LoVo (cell line): ENCODE results near the gene ZNF648.
"Not testable (repeated sequence)": the region's sequence is repeated elsewhere in the genome, so short reads cannot be mapped to it uniquely, and the experiment has no call there.

Experiments used
- DNase-seq: peaks from one replicate; pipeline ENCODE4 v3.0.0-alpha.2; 2016; ENCODE audit warnings: low spot score

Gene ZNF648

DNA sequence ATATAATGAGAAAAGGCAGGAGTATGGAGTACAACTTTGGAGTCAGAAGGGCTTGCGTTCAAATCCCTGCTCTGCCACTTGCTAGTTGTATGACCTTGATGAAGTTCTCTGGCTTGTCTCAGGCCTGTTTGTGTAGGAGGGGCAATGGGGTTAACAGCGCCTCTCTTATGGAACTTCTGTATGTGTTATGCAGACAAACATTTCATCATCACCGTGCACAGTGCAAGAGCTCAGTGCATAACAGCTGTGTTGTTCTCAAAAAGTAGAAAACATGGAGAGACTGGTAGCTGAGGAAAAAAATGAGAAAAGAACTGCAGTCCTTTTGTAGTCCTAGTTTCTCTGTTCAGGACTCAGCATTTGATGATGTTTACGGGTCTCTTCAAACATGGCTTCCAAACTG is 10.4 kb upstream of the ZNF648 start:
- no peak for DNase-seq

DNA sequence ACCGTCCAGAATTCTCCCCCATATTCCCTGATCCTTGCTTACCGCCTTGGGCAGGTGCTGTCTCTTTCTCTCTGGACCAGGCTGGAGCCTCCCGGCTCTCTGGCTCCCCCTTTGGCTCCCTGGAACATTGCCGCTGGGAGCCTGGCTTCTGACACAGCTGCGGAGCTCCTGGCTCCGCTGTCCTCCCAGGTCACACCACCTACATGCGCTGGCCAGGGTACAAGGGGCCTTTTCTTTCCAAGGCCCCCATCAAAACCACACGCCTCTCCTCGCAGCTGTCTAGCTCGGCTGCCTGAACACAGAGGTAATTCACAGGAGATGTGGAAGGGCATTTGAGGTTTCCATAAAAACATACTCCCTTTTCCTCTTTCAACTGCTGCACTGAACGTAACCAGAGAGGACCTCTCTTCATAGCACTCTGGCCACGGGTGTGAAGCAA is 7.5 kb upstream of the ZNF648 start:
- peak; percentile 76 for DNase-seq

DNA sequence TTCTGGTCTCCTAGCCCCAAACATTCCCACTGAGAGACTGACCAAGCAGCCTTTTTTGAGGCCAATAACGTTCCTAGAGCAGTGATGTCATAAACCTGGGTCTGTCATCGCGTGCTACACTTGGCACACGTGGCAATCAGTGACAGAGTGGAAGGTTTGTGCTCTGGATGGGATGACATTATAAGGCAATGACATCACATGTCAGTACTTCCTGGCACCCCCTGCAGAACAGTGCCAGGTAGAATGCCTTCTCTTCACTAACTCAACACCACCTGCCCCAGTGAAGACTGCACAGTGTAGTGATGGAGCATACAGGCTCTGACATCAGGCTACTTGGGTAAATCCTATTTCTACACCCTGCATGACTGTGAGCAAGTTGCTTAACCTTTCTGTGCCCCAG is 5.4 kb upstream of the ZNF648 start:
- DNase-seq, result no peak

DNA sequence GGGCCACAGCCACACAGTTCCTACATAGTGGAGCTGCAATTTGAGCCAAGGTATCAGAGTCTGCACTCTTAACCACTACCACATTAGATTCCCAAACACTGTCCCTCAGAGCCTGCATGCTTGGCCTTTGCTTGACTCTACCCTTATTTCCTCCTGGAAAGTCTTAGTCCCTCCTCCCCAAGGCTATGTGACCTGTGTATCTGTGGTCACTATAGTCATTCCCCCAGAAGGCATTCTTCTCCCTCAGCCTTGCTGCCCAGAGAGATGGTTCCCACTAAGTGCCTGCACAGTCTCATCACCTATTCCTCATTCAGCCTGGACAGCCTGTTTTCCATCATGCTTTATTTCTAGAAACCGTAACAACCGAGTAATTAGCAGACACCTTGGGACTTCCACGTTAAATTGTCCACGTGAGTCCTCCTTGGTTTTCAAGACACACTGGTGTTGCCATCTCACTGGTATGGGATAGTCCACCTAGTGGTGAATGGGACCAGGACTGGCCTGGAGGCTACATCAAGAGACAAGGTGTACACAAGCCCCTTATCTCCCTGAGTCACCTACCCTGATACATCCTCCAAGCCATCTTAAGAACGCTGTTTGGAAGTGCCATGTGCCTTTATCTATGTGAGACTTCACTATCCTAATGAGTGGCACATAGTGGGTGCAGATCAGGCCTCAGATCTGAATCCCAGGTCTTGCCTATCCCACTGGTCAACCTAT is 3.8 kb upstream of the ZNF648 start:
- no peak for DNase-seq

DNA sequence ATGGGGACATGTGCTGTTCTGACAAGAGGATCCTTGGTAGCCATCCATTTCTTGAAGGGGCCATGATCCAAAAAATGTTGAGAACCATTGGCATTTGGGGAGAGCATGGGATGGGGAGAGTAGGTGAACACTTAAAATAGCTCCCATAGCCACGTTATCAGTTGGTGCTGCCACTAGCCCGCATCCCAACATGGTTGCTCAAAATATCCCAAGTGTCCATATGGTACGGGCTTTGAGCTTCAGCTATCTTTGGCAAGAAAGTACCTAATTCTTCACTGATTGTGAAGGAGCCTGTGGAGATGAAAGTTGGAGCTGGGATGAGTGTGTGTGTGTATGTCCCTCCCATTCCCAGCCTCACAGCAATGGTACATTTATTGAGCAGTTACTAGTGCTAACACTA is 3.1 kb upstream of the ZNF648 start:
- DNase-seq, result no peak

DNA sequence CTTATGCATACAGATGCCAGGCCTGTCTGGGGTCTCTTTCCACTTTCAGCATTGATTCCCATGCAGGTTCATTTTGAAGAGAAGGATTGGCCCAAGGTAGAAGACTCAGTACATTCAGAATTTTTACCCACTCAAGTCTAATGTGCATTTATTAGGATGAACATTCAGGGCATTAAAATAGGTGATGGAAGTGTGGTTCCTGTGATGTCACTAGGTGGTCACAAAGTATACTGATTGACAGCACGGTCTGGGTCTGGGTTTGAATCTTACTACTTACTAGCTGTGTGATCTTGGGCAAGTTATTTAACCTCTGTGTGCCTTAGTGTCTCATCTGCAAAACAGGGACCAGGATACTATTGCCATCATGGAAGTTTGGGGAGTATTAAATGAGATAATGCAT is 711 bp upstream of the ZNF648 start:
- DNase-seq, result no peak

DNA sequence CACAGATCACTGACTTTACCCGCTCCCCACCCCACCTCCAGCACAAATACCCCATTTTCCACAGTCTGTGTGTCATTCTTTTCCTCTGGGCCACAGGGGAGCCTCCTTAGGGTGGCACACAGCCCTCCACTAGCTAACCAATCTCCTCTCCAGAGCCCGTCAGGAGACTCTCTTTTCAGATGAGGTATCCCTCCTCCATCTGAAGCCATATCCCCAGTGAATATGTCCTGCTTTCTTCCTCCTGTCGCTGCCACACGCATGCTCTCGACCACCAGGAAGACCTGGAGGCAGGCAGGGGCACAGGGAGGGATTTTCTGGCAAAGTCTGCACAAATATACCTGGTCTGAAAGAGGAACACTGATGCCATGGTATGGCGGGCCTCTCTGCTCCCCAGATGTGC is 635 bp downstream of the ZNF648 start:
- no peak for DNase-seq

DNA sequence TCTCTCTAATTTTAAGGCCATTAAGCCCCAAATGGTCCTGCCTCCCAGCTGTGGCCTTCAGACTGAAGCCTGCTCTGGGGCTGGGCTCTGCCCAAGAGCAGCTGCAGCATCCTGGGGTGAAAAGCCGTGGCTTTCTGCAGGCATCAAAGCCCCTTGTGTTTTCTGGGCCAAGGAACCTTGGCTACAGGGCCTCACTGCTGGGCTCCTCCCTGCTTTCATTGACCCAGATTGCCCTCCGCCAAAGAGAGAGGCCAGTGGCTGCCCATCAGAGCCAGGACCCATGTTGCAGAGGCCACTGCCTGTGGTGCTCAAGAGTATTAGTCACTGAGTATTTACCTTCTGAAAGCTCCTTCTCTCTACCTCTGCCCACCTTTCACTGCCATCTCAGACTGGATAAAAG is 1.6 kb downstream of the ZNF648 start:
- no peak for DNase-seq

DNA sequence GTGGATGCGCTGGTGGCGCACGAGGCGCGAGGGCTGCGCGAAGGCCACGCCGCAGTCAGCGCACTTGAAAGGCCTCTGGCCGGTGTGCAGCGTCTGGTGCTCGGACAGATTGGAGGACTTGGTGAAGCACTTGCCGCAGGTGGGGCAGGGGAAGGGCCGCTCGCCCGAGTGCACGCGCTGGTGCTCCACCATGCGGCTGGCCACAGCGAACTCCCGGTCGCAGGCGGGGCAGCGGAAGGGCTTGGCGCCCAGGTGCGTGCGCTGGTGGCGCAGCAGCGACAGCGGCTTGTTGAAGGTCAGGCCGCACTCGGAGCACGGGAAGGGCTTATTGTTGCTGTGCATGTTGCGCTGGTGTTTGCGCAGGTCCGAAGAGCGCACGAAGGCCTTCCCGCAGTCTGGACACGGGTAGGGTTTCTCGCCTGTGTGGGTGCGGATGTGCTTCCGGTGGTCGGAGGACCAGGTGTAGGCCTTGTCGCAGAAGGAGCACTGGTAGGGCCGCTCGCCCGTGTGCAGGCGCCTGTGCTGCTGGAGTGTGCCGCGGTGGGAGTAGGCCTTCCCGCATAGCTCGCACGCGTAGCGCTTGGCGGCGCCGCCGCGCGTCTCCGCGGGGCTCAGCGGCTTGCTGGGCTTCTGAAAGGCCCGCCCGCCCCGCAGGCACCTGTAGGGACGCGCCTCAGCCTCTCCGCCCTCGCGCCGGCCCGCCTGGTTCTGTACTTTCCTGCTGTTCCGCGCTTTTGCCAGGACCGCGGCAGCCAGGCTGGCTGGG is 4.7 kb downstream of the ZNF648 start:
- DNase-seq, result no peak

DNA sequence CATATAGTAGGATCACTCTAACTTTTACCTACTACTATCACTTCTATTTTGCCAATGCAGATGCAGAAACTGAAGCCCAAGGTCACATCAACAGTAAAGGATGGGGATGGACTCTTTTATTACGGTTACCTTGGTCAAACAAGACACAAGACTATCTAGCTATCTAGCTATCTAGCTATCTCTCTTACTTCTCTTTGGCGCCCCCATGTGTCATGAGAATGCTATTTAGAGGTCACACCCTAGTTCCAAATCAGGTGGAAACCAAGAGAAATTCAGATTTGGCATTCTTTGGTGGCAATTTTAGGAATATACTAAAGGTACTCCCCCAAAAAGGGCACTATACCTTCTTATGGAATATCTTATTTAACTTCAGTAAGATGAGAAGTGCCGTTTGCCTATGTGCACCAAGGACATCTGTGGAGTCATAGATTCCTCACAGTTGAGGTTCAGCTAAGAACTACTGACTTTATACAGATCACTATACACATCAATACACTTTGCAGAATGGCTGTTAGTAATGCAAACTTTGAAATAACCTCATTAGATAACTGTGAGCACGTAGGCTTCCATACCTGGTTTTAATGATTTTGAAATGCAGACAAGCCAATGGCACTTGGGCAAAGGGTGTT is 6.7 kb downstream of the ZNF648 start:
- peak; percentile 23 for DNase-seq

DNA sequence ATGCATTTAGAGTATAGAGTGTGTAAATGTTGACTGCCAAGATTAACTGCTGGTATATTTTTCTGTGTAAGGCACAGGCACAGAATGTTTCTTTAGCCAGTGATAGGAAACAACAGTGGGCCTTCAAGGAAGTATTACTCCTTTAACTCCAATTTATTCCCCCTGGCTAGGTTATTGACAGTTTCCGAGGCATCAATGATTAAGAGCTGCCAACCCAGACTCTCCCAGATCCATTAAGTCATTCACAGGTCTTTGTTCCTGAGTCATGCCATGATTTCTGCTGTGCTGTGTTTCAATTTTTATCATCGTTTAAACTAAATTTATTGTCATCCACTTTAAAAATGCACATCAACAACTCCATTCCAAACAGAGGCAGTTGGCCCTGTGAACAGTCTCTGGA is 9.2 kb downstream of the ZNF648 start:
- DNase-seq, result no peak

DNA sequence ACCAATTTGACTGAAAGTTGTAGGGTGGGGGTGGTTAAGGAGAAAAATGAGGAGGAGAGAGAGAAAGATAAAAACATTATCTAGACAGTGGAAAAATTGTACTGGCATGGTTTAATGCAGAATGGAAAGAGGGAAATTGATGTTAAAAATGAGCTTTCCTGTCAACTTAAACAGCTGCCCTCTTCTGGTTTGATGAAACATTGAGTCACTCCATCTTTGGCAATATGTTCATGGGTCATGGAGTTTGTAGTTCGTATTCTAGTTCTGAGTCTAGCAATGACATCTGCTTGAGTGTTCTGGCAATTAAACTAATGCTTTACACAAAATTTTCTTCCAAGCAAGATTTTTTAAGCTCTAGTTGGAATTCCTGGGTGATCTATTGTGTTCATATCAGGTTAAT is 9.6 kb downstream of the ZNF648 start:
- DNase-seq, result no peak

DNA sequence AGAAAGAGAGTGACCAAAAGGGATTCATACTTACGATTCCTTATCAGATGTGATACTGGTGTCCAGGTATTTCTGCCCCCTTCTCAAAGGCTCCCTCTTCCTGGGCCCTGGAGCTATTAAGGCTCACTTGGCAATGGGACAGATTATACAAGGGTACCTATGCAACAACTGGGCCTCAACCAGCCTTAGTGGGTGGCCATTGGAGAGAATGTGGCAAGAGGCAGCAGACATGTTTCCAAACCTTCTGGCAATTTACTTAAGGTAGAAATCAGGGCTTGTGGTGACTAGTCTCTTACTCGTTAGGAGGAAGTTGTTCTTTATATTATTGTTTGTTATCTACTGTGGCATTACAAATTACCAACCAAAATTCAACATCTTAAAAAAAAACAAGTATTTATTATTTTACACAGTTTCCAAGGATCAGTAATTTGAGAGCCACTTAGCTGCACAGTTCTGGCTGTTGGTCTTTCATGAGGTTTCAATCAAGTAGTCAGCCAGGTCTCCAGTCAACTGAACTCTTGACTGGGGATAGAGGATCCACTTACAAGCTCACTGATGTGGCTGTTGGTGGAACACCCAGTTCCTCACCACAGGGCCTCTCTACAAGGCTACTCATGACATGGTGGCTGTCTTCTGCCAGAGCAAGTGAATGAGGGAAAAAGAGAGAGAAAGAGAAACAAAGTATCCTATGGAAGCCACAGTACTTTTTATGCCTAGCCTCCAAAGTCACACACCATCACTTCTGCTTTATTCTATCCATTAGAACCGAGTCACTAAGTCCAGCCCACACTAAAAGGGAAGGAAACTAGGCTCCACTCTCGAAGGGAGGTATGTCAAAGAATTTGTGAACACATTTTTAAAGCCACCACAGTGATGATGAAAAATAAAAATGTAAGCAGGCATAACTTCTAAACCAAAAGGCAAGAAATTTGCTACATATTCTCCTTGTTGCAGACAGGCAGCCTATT is 10.7 kb downstream of the ZNF648 start:
- no peak for DNase-seq

DNA sequence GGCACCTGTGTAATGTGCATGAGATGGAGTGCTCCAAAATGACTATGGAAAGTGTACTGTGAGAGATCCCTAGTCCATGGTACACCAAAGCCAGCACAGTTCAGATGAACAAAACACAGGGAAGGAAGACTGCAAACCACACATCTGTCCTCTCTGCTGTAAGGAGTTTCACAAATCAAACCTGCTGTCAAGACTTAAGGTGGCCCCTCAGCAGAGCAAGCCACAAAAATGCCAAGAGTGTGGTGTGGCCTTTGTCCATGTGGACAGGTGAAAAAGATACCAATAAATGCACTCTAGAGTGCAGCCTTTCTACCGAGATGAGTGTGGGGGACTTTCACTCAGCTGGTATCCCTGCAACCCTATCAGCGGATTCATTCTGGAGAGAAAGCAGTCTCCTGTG is 12.9 kb downstream of the ZNF648 start:
- no peak for DNase-seq

DNA sequence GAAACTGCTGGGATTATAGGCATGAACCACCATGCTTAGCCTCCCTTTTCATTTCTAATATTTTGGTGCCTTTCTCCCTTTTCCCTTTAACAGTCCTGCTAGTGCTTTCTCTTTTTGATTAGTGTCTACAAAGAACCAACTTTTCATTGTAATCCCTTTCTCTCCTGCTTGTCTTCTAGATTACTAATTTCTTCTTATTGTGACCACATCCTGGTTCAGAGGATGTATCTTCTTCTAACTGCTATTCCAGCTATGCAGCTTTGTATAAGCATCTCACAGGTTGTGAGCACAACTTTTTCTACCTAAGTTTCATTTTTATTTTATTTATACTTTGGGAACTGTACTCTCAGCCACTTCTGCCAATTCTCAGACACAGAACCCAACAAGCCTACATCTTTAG is 14.7 kb downstream of the ZNF648 start:
- no peak for DNase-seq

DNA sequence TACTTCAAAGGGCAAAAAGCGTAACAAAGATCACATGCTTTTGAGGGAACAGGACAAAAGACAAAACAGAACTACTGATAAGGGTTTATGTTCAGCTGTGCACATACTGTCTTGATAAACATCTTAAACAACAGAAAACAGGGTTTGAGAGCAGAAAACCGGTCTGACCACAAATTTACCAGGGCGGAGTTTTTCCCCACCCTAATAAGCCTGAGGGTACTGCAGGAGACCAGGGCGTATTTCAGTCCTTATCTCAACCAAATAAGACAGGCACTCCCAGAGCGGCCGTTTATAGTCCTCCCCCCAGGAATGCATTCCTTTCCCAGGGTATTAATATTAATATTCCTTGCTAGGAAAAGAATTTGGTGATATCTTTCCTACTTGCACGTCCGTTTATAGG is 16.0 kb downstream of the ZNF648 start:
- not testable (repeated sequence) for DNase-seq

DNA sequence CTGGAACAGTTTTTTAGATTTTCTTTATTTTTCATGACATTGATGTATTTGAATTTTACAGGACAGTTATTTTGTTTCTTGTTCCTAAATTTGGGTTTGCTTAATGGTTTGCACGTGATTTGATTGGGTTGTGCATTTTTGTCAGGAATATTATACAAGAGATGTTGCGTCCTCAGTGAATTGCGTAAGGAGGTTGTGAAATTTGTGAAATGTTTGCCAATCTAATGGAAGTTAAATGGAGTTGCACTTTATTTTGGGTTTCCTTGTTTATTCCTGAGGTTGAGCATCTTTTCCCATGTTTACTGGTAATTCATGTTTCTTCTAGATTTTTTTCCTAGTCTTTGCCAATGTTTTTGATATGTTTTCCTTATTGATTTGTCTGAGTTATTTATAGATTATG is 19.9 kb downstream of the ZNF648 start:
- no peak for DNase-seq

DNA sequence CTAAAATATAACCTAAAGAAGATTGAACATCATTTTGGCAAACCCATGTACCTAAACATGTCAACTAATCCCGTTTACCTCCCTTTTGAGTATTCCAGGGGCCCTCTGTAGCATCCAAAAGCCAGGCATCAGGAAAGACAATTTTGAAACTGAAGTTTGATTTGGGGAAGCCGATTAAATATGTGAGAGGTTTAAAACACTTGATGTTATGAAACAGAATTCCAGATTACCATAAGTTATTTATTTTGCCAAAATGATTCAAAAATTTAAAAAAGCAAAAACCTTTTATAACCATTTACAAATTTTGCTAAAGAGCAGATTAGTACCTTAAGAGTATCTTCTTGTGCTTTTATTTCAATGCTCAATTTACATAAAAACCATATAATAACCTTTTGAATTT is 23.3 kb downstream of the ZNF648 start:
- no peak for DNase-seq

DNA sequence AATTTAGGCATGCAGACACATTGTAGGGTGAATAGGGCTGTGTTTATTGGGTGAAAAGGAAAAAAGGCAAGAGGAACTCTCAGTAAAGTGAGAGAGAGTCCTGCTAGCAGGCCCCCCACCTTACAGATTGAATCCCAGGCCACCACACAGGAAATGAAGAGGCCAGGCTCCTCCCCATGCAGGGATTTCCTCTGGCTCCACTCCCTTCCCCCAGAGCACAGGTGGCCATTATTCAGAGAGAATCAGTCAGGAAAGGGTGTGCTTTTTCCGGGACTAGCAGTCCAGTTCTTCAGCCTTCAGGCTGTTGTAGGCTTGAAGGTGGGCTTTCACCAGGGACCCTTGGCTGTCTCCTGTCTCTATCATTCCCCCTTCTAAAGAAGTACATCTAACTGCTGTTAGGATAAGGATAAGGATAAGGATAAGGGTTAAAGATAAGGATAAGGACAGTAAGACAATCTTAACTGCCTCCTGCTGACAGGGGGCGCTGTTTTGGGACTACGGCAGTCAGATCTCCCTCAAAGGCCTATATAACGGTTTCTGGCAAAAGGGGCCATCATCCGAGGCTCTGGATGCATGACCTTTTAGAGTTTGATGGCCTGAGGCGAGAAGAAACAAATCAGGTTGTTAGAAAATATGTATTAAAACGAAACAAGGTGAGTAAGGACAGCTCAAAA is 26.3 kb downstream of the ZNF648 start:
- no peak for DNase-seq

DNA sequence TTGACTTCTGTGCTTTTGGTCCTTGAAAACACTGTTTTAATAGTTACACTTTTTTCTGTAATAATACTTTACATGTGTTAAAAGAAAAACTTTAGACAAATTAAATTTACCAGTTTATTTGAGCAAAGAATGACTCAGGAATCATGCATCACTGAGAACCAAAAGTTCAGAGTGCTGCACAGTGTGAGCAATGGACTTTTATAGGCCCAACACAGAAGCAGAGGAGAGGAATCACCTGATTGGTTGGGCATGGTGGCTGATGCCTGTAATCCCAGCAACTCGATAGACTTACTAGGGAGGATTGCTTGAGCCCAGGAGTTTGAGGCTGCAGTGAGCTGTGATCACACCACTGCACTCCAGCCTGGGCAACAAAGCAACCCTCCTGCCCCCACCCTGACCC is 29.3 kb downstream of the ZNF648 start:
- no peak for DNase-seq
